Kidney (tissue), 14 donors: ENCODE data around the gene PROB1. TPM values are rescaled to one million over a fixed set of nuclear protein-coding genes. Genes with fewer than 3 reads are reported as not detected.

Source experiments
- DNase-seq, 5 donors: peaks; one replicate each; pipeline ENCODE4 v3.0.0-alpha.2; 2013 to 2020
- FAIRE-seq: peaks from 2 replicates; lab custom pipeline; 2012; peaks lifted over from hg19 to GRCh38; lab: Jason Lieb, UNC
- H3K27ac ChIP-seq, 2 donors: one replicate each; pipeline ENCODE4 v1.7.0; 2013; ENCODE audit warnings: low read depth in 2 of 2, low read length in 2 of 2, inconsistent platforms in 1 of 2
- H3K27me3 ChIP-seq: one replicate; pipeline ENCODE4 v1.7.1; 2013; ENCODE audit warnings: low read length, inconsistent platforms; ENCODE audit not compliant: control insufficient read depth, insufficient read depth
- H3K36me3 ChIP-seq, 3 donors: one replicate each; pipeline versions ENCODE4 v1.7.0 to v1.7.1; 2013; ENCODE audit warnings: low read length in 3 of 3, control low read depth in 1 of 3, inconsistent platforms in 1 of 3; ENCODE audit not compliant: insufficient read depth in 3 of 3, control insufficient read depth in 2 of 3
- H3K4me1 ChIP-seq, 3 donors: one replicate each; pipeline versions ENCODE4 v1.7.0 to v1.7.1; 2013; ENCODE audit warnings: low read length in 3 of 3, inconsistent platforms in 1 of 3, low read depth in 1 of 3; ENCODE audit not compliant: control insufficient read depth in 2 of 3, insufficient read depth in 2 of 3
- H3K4me3 ChIP-seq, 3 donors: one replicate each; pipeline versions ENCODE4 v1.7.0 to v1.8.1; 2013; ENCODE audit warnings: low read length in 3 of 3, control low read depth in 1 of 3, inconsistent platforms in 1 of 3
- H3K9ac ChIP-seq, 3 donors: one replicate each; pipeline versions ENCODE4 v1.7.0 to v1.7.1; 2013; ENCODE audit warnings: low read length in 3 of 3, control low read depth in 1 of 3, inconsistent platforms in 1 of 3
- H3K9me3 ChIP-seq, 3 donors: one replicate each; pipeline versions ENCODE4 v1.7.0 to v1.7.1; 2013; ENCODE audit warnings: low read length in 3 of 3, control low read depth in 1 of 3, inconsistent platforms in 1 of 3; ENCODE audit not compliant: control insufficient read depth in 2 of 3, insufficient read depth in 1 of 3
- CTCF ChIP-seq: IDR thresholded peaks from 3 replicates; pipeline ENCODE4 v1.5.1; 2012; ENCODE audit warnings: mild to moderate bottlenecking, moderate library complexity, borderline replicate concordance; ENCODE audit not compliant: insufficient read depth; ENCODE audit errors: extremely low read depth
- intact Hi-C: fragments of 100-400 bp; cut with DNase I; formaldehyde crosslinking; loops from one replicate; pipeline ENCODE4 v1.11.1; 2022
- polyA plus RNA-seq: library from polyadenylated mRNA; stranded (reverse); fragments of 350-450 nt; fragmentation: Illumina TruSeq; extraction: RNeasy Lipid Tissue Mini Kit (QIAGEN cat#74804); gene quantifications from one replicate; pipeline ENCODE4 v1.2.3, GENCODE V29; 2014; ENCODE audit warnings: low read depth, low replicate concordance; ENCODE audit not compliant: insufficient read depth
- total RNA-seq: library from RNA; stranded (reverse); fragmentation: NEBNext Ultra II Directional; extraction: Animal tissue kit (Norgen Biotek cat#: 25700); gene quantifications from one replicate; pipeline ENCODE4 v1.2.1, GENCODE V29; 2021
- donor health status: control.
- donor health status: control.
- donor health status: control.
- donor health status: control.
- donor health status: control.
- donor health status: DM: yes; HTN: yes; CAD: no.
- donor health status: Normal renal cell carcinoma (clear cell type).

Gene PROB1
- total and polyA plus RNA-seq, 2 donors from 2014 or later, result 1.5 to 3.8 TPM

GRCh38 chr5:139401546-139401945 lies 6.6 kb upstream of the PROB1 start:
- no peak for TF ChIP-seq CTCF
- peak in 1 of 5 donors; percentile 48 for DNase-seq
- Histone ChIP-seq H3K9me3 (no peaks in the 10 kb centered on the region), H3K4me1 (peaks cover 3 to 16% (median 11%) of the 10 kb centered on the region in 3 donors), H3K36me3 (no peaks in the 10 kb centered on the region), H3K4me3 (no peak overlapping the region), H3K27ac (no peak overlapping the region), H3K27me3 (no peaks in the 10 kb centered on the region), H3K9ac (no peak overlapping the region)
- no peak for FAIRE-seq
- intact Hi-C loops, result no loop called here

GRCh38 chr5:139399501-139400121 lies 4.7 kb upstream of the PROB1 start:
- no peak for TF ChIP-seq CTCF
- intact Hi-C loops, result no loop called here
- peaks cover 4% of the 10 kb centered on the region for H3K27me3 ChIP-seq
- H3K9me3 ChIP-seq, result no peaks in the 10 kb centered on the region
- H3K9ac ChIP-seq, result no peak overlapping the region
- H3K36me3 ChIP-seq, result no peaks in the 10 kb centered on the region
- FAIRE-seq (no peak), DNase-seq (peak in 1 of 5 donors; percentile 49)
- no peak overlapping the region for H3K4me3 ChIP-seq
- H3K27ac ChIP-seq, result no peak overlapping the region
- peaks cover 3 to 15% (median 14%) of the 10 kb centered on the region in 3 donors for H3K4me1 ChIP-seq

- TF ChIP-seq CTCF, result no peak
- intact Hi-C loops, result no loop called here
Measured at GRCh38 chr5:139397921-139398320, 3.0 kb upstream of the PROB1 start.

GRCh38 chr5:139396691-139397090 lies 1.8 kb upstream of the PROB1 start:
- intact Hi-C loops, result no loop called here
- Histone ChIP-seq H3K4me1 (peaks cover 0 to 14% (median 3%) of the 10 kb centered on the region in 3 donors), H3K27ac (no peak overlapping the region), H3K9ac (no peak overlapping the region), H3K9me3 (no peaks in the 10 kb centered on the region), H3K27me3 (peaks cover 8% of the 10 kb centered on the region), H3K4me3 (no peak overlapping the region), H3K36me3 (no peaks in the 10 kb centered on the region)
- no peak for TF ChIP-seq CTCF
- FAIRE-seq (no peak), DNase-seq (peak in 1 of 5 donors; percentile 54)

More at GRCh38 chr5:139397921-139398320, 3.0 kb upstream of the PROB1 start:
- peak in 1 of 5 donors; percentile 45 for DNase-seq
- FAIRE-seq, result no peak
- Histone ChIP-seq H3K4me1 (peaks cover 0 to 14% (median 5%) of the 10 kb centered on the region in 3 donors), H3K4me3 (no peak overlapping the region), H3K9ac (no peak overlapping the region), H3K27ac (no peak overlapping the region), H3K36me3 (no peaks in the 10 kb centered on the region), H3K9me3 (no peaks in the 10 kb centered on the region), H3K27me3 (peaks cover 8% of the 10 kb centered on the region)
